Measurements from ENCODE around the gene NFATC2. TPM values are rescaled to one million over a fixed set of nuclear protein-coding genes. Genes with fewer than 3 reads are reported as not detected.

Gene NFATC2
- total and polyA plus RNA-seq, 7 donors = 1.4 to 16.9 (median 5.0) TPM

DNA sequence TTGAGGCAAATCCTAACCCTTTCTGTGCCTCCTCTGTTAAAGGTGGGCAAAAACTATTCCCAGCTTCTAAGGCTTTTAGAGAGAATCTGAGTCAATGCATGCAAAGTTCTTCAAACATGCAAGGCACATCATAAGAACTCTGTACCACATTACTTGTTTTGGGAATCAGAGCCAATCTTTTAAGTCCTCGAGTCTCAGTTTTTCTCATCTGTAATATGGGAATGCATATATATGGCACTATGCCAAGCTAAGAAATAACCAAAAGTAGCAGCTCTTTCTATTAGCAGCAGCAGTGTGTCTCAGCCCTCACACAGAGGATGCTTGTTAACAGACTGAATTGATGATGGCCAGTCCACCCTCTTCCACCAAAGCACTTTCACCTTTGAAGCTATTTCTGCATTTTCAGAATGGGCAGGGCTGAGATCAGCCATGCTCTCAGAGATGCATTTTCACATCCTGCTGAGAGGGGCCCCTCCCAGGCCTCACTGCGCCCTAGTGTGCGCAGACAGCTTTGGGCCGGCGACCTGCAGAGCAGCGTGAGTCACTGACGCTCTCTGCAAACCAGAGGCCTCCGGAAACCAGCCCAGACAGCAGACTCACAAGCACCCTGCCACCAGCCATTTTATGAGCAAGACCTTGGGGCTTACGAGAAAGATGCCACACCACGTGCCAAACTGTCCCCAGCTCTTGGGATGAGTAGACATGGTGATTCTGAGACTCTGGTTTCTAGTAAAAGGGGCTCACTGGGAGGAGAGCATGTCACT lies 138.0 kb downstream of the NFATC2 start:
- no peak for DNase-seq
- Histone ChIP-seq H3K27me3 (no peaks in the 10 kb centered on the region), H3K36me3 (no peaks in the 10 kb centered on the region), H3K9me3 (no peaks in the 10 kb centered on the region), H3K27ac (no peak overlapping the region), H3K4me1 (no peaks in the 10 kb centered on the region), H3K4me3 (no peak overlapping the region)
- WGBS, 2 donors = 73 to 84% methylated on average over 10 of the region's 10 CpGs
- intact Hi-C loops (cut with DNase I) = no loop called here
- TF ChIP-seq POLR2A (IDR thresholded peaks at IDR 0.05) = no peak
- TF ChIP-seq, protein P1, sequence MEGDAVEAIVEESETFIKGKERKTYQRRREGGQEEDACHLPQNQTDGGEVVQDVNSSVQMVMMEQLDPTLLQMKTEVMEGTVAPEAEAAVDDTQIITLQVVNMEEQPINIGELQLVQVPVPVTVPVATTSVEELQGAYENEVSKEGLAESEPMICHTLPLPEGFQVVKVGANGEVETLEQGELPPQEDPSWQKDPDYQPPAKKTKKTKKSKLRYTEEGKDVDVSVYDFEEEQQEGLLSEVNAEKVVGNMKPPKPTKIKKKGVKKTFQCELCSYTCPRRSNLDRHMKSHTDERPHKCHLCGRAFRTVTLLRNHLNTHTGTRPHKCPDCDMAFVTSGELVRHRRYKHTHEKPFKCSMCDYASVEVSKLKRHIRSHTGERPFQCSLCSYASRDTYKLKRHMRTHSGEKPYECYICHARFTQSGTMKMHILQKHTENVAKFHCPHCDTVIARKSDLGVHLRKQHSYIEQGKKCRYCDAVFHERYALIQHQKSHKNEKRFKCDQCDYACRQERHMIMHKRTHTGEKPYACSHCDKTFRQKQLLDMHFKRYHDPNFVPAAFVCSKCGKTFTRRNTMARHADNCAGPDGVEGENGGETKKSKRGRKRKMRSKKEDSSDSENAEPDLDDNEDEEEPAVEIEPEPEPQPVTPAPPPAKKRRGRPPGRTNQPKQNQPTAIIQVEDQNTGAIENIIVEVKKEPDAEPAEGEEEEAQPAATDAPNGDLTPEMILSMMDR (IDR thresholded peaks at IDR 0.05) = no peak
- TF ChIP-seq POLR2AphosphoS5 (IDR thresholded peaks at IDR 0.05) = no peak
- no peak for TF ChIP-seq EP300 (IDR thresholded peaks at IDR 0.05)

DNA sequence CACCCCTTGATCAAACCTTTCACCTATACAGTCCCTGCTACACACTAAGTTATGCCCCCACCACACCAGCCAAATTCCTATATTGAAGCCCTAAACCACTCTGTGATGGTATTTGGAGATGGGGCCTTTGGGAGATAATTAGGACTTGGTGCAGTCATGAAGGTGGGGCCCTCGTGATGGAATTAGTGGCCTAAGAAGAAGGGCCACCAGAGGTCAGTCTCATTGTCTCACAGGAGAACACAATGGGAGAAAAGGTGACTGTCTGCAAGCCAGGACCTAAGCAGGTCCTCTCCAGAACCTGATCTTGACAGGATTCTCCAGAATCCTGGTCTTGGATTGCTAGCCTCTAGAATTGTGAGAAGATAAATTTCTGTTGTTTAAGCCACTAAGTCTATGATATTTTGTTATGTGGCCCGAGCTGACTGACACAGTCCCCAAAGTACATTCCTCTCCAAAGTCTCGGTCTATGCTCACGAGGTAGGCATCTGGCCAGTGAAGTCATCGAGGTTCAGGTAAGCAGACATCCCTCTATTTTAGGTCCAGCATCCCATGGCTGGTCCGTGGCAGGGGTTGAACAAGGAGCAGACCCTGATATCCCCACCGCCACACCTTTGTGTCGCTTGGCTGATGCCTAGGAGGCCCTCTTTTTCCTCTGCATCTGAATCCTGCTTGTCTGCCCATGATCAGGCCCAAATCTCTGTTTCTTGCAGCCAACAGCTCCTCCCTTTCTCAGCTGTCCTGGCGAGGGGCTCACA lies 138.9 kb downstream of the NFATC2 start:
- 92% methylated on average over 9 of the region's 9 CpGs for WGBS, 2 donors
- intact Hi-C loops (cut with DNase I) = no loop called here
- Histone ChIP-seq H3K36me3 (no peaks in the 10 kb centered on the region), H3K4me1 (no peaks in the 10 kb centered on the region), H3K4me3 (no peak overlapping the region), H3K27me3 (no peaks in the 10 kb centered on the region), H3K27ac (no peak overlapping the region), H3K9me3 (no peaks in the 10 kb centered on the region)
- no peak for DNase-seq
- no peak for TF ChIP-seq EP300 (IDR thresholded peaks at IDR 0.05)
- TF ChIP-seq, protein P1 (IDR thresholded peaks at IDR 0.05) = no peak
- TF ChIP-seq POLR2A (IDR thresholded peaks at IDR 0.05) = no peak
- no peak for TF ChIP-seq POLR2AphosphoS5 (IDR thresholded peaks at IDR 0.05)

DNA sequence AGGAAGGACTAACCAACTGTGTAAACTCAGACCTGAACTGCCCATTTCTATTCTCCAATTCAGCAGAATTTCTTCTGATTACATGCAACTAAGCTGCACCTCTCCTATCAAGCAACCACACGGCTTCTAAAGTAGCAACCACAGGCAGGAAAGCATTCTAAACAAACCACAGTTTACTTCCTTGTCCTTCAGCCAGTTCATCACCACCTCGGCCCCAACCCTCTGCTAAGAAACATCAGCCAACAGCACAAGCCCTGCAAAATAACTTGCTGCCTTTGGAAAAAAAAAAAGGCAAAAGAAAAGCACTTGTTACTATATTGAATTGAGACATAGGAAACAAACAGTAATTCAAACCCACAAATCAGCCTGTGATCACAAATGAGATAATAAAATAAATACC lies 140.3 kb downstream of the NFATC2 start:
- DNase-seq = no peak
- H3K4me3 ChIP-seq = no peak overlapping the region
- no peak for TF ChIP-seq POLR2AphosphoS5 (IDR thresholded peaks at IDR 0.05)
- TF ChIP-seq POLR2A (IDR thresholded peaks at IDR 0.05) = no peak
- TF ChIP-seq, protein P1 (IDR thresholded peaks at IDR 0.05) = no peak
- no peak for TF ChIP-seq EP300 (IDR thresholded peaks at IDR 0.05)
- WGBS, 2 donors = 13 to 28% methylated on average over 2 of the region's 2 CpGs
- no peaks in the 10 kb centered on the region for H3K9me3 ChIP-seq
- intact Hi-C loops (cut with DNase I) = no loop called here
- no peaks in the 10 kb centered on the region for H3K4me1 ChIP-seq
- H3K36me3 ChIP-seq = no peaks in the 10 kb centered on the region
- no peaks in the 10 kb centered on the region for H3K27me3 ChIP-seq
- H3K27ac ChIP-seq = no peak overlapping the region

DNA sequence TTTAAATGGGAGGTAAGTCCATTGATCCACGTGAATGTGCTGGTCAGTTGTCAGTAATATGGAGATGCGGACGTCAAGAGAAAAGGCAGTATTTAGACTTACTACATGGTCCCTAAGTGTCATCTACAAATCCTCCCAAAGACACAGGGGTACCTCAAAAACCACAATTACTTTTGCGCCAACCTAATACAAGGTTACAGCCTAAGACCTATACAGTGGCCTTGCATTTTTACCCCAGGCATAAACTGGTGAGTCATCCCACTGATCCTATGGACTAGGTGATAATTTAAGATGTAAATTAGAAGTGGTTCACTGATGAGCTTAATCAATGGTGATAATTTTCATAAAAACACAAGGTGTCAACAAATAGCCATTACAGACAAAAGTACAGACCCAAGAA lies 141.0 kb downstream of the NFATC2 start:
- H3K36me3 ChIP-seq = no peaks in the 10 kb centered on the region
- no peaks in the 10 kb centered on the region for H3K9me3 ChIP-seq
- WGBS, 2 donors = 90 to 94% methylated on average over 4 of the region's 4 CpGs
- intact Hi-C loops (cut with DNase I) = no loop called here
- no peaks in the 10 kb centered on the region for H3K4me1 ChIP-seq
- no peak for DNase-seq
- H3K27me3 ChIP-seq = no peaks in the 10 kb centered on the region
- no peak overlapping the region for H3K4me3 ChIP-seq
- TF ChIP-seq POLR2A (IDR thresholded peaks at IDR 0.05) (no peak), POLR2AphosphoS5 (IDR thresholded peaks at IDR 0.05) (no peak), EP300 (IDR thresholded peaks at IDR 0.05) (no peak)
- TF ChIP-seq, protein P1 (IDR thresholded peaks at IDR 0.05) = no peak
- no peak overlapping the region for H3K27ac ChIP-seq
